Activated CD8-positive, alpha-beta memory T cell treated with anti-CD3 and anti-CD28 coated beads, Interleukin-2, amount 10 ng/mL, durations not matched to agents 7 days and 5 days (primary cell): ENCODE data around the gene PLEKHG5. TPM values are rescaled to one million over a fixed set of nuclear protein-coding genes. Genes with fewer than 3 reads are reported as not detected.

ENCODE experiments used
- ATAC-seq: fragments of 150-1000 bp; cut with Tn5 transposase; one replicate; pipeline ENCODE4 v1.10.0; 2021; ENCODE audit warnings: moderate library complexity
- CTCF ChIA-PET: fragments of 350-600 bp; sonication (Branson Sonifier 250); formaldehyde crosslinking; loops from one replicate; lab custom pipeline; 2021; ENCODE audit warnings: antibody characterized with exemption; lab: Charles Lee
- DNase-seq: peaks from one replicate; pipeline ENCODE4 v3.0.0-alpha.2; 2020
- H3K27ac Mint-ChIP-seq: one replicate; pipeline ENCODE4 v1.8.0; 2021; ENCODE audit warnings: mild to moderate bottlenecking, mixed read lengths
- H3K27me3 Mint-ChIP-seq: one replicate; pipeline ENCODE4 v1.8.0; 2021; ENCODE audit warnings: mixed read lengths
- H3K36me3 Mint-ChIP-seq: one replicate; pipeline ENCODE4 v1.8.0; 2021; ENCODE audit warnings: mild to moderate bottlenecking, mixed read lengths
- H3K4me1 Mint-ChIP-seq: one replicate; pipeline ENCODE4 v1.8.0; 2021; ENCODE audit warnings: mixed read lengths
- H3K4me3 Mint-ChIP-seq: one replicate; pipeline ENCODE4 v1.8.0; 2021; ENCODE audit warnings: mild to moderate bottlenecking, moderate library complexity, mixed read lengths
- H3K9me3 Mint-ChIP-seq: one replicate; pipeline ENCODE4 v1.8.0; 2022; ENCODE audit warnings: low read depth, mixed read lengths
- total RNA-seq, 2 experiments: library from RNA; stranded (reverse); gene quantifications; one replicate each; pipeline ENCODE4 v1.2.3, GENCODE V29; 2021

The PLEKHG5 gene
- total RNA-seq, 2 experiments from 2014 or later = 1.1 to 1.7 TPM

DNA sequence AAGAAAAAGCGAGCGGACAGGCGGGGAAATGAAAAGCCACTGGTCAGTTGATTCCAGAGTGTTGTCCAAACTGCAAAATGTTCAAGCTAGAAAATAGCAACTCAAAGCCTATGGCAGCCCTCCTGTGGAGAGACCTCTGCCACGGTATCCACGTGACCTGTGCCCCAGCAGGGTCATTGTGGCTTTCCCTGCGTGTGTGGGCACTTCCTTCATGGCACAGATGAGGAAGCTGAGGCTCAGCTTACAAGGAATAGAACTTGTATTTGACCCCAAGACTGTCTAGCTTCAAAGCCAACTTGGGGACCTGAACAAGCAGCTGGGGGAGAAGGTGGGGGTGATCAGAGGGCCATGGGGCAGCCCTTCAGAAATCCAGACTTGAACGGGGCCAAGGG lies 15.6 kb upstream of the PLEKHG5 start:
- Mint-ChIP-seq H3K4me1 (no peaks in the 10 kb centered on the region), H3K4me3 (no peak overlapping the region), H3K27ac (no peak overlapping the region), H3K36me3 (no peaks in the 10 kb centered on the region), H3K27me3 (no peaks in the 10 kb centered on the region), H3K9me3 (no peaks in the 10 kb centered on the region)
- DNase-seq = no peak
- CTCF ChIA-PET = interaction anchor here (1.0 to 1.4 kb wide), 4 partner anchors 8 to 16 kb away, joined by 3 to 6 read pairs (median 4); partner anchors contain the start of gene PLEKHG5
- ATAC-seq = no peak

DNA sequence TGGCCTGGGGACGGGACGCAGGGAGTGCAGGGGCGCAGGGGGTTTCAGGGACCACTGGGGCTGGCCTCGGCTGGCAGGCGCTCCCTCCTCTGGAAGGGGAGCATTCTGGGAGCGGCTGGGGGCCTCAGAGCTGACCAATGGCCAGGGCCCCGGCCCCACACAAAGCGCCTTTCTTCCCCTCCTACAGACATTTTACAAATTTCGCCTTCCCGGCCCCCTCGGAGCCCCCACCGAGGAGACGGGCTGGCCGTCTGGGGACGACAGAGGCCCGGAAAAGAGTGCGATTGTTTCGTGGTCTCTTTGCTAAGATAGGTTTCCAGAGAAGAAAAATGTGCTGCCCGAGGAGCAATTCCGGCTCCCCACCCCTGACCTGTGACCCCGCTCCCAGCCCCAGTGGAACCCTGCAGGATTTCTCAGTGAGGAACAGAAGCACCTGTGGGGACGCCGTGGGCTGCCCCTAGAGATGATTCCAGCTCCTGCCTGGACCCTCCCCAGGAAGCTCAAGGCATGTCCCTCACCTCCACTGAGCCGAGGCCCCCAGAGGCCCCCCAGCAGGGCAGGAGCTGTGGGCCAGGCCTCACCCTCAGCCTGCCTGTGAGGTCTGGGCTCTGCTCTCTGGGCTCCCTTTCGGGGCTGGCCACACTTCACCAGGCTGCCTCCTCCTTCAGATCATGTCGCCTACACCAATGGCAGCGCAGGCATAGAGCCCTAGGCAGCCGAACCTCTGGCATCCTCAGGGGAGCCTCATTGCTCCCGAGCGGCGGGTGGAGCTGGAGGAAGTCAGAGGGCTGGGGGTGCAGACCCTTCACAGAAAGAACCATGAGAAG lies 15.0 kb upstream of the PLEKHG5 start:
- DNase-seq = no peak
- no peak overlapping the region for H3K4me3 Mint-ChIP-seq
- peaks cover under 1% of the 10 kb centered on the region for H3K27me3 Mint-ChIP-seq
- H3K9me3 Mint-ChIP-seq = no peaks in the 10 kb centered on the region
- no peaks in the 10 kb centered on the region for H3K4me1 Mint-ChIP-seq
- CTCF ChIA-PET = interaction anchor here (1.0 to 1.4 kb wide), 5 partner anchors 9 to 17 kb away, joined by 3 to 6 read pairs (median 5); partner anchors contain the start of gene PLEKHG5
- H3K27ac Mint-ChIP-seq = no peak overlapping the region
- no peaks in the 10 kb centered on the region for H3K36me3 Mint-ChIP-seq
- no peak for ATAC-seq

DNA sequence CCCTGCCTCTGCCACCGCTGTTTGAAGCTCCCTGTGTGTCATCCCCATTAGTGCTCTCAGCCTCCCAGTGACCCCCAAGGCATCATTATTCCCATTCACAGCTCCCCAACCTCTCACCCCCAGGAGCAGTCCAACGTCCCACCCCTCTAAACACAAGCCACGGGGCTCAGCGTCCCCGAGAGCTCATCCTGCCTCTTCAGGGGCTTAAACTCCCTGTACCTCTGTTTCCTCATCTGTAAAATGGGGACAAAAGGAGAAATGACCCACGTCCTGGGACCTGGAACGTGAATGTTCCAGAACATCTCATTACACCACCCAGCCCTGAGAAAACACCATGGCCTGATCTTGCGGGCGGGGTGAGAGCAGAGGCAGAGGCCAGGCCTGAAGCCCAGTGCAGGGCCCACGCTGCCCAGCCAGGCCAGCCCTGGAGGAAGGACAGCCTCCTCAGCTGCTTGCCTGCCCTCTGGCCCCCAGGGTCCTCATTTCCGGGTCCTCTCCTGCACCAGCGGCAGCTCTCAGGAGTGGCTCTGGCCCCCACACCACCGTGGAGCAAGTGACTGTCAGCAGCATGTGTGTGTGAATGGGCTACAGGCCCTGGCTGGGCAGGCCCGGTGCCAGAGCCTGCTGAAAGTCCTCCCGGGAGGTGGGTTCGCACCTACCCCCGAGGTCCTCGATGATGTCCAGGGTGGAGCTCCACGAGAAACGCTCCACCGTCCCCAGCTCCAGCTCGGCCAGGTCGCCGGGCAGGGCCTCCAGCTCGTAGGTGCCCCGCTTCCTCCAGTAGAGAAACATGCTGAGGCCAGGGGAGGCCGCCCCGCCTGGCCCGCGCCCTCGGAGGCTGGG lies 14.1 kb upstream of the PLEKHG5 start:
- H3K27ac Mint-ChIP-seq = no peak overlapping the region
- no peaks in the 10 kb centered on the region for H3K9me3 Mint-ChIP-seq
- peaks cover 4% of the 10 kb centered on the region for H3K27me3 Mint-ChIP-seq
- CTCF ChIA-PET = interaction anchor here (0.9 to 1.4 kb wide), 2 partner anchors 15 to 18 kb away, joined by 3 to 5 read pairs; no protein-coding TSS in a partner anchor
- ATAC-seq (no peak), DNase-seq (no peak)
- H3K4me3 Mint-ChIP-seq = no peak overlapping the region
- H3K36me3 Mint-ChIP-seq = no peaks in the 10 kb centered on the region
- H3K4me1 Mint-ChIP-seq = no peaks in the 10 kb centered on the region

DNA sequence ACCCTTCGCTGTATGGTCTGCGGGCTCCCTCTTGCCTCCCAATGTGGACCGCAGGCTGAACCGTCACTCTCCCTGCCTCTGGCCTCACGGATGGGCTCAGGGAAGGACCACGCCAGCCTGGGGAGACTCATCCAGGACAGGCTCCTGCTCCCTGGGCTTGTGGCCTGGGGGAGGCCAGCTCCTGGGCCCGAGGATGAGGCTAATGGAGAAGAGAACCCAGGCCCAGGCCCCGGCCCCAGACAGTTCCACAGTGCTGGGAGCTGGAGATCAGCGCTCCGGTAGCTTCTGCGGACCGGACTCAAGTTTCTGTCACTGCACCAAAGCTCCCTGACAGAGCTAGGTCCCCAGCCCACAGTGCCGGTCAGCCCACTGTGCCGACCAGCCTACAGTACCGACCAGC lies 13.4 kb upstream of the PLEKHG5 start:
- H3K36me3 Mint-ChIP-seq = no peaks in the 10 kb centered on the region
- ATAC-seq (no peak), DNase-seq (no peak)
- H3K9me3 Mint-ChIP-seq = no peaks in the 10 kb centered on the region
- peaks cover 4% of the 10 kb centered on the region for H3K27me3 Mint-ChIP-seq
- H3K4me3 Mint-ChIP-seq = no peak overlapping the region
- CTCF ChIA-PET = interaction anchor here (0.9 to 1.4 kb wide), 2 partner anchors 14 to 18 kb away, joined by 3 to 5 read pairs; no protein-coding TSS in a partner anchor
- no peak overlapping the region for H3K27ac Mint-ChIP-seq
- no peaks in the 10 kb centered on the region for H3K4me1 Mint-ChIP-seq

DNA sequence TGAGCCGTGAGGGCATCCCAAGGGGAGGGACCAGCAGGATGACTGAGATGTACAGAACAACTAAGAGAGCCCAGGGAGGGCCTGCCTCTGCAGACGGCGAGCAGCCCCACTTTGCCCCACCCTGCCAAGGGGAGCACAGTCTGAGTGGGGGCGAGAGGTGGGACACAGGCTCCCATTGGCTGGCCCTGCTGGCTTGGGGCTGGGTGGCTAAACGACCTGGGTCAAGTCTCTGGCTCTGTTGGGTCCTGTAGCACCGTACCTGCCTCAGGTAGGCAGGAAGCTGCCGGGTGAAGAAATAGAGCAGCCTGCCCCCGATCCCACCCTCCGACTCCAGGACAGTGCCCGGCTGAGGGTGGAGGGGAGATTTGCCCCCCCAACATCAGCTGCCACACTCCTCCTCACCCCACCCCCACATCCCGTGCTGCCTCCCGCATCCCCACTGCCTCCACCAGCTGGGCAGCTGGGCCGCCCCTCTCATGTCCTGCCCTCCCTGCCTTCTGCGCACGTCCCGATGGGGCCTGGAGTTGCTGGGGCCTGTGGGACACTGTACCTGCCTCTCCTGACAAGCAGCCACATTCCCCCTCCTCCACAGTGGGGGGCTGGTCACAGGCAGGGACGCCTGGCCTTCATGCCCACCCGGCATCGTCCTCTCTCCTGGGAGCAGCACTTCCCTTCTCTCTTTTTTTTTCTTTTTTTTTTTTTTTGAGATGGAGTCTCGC lies 12.6 kb upstream of the PLEKHG5 start:
- DNase-seq (no peak), ATAC-seq (no peak)
- Mint-ChIP-seq H3K36me3 (no peaks in the 10 kb centered on the region), H3K4me1 (no peaks in the 10 kb centered on the region), H3K27me3 (peaks cover 7% of the 10 kb centered on the region), H3K9me3 (no peaks in the 10 kb centered on the region), H3K4me3 (no peak overlapping the region), H3K27ac (no peak overlapping the region)
- CTCF ChIA-PET = interaction anchor here (6.2 kb wide), 1 partner anchor 13 kb away, joined by 41 read pairs; the partner anchor contains the start of gene PLEKHG5

DNA sequence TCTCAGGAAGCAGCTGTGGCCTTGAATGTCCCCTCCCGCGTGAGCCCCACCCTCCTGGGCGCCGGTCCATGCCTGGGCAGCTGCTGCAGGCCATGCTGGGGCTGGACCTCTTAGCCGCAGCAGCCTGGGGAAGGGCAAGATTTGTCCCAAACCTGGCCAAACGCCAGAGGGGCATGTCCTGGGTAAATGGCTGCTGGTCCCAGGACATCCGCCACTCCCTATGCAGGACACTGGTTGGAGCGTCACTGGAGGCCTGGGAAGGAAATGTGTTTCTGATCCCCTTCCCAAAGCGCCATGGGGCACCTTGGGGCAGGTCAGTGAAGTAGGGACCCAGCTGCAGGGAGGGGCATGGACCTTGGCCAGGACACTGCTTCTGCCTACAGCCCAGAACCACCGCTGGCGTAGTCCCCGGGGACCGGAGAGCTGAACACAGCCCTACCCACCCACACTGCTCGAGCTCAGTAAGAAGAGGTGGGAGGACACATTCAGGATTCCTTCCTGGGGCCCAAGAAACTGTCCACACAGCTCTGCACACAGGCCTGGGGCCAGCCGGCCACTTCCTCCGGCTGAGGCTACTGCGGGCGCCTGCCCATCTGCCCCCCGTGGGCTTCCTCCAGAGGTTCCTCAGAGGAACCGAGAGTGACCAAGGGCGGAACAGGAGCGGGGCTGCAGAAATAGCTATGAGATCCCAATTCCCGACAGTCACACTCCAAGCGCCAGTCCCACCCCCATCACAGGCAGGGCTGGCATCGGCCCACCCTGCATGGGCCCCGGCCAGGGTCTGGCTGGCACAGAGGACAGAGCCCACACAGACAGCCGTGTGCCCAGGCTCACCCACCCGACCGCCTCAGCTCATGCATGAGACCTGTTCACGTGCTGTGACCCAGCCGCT lies 10.8 kb upstream of the PLEKHG5 start:
- ATAC-seq (no peak), DNase-seq (no peak)
- peaks cover 1% of the 10 kb centered on the region for H3K4me1 Mint-ChIP-seq
- H3K9me3 Mint-ChIP-seq = no peaks in the 10 kb centered on the region
- CTCF ChIA-PET = interaction anchor here (1.2 to 6.2 kb wide), 2 partner anchors 11 to 52 kb away, joined by 4 to 41 read pairs; partner anchors contain the start of genes NOL9 and PLEKHG5
- peaks cover 20% of the 10 kb centered on the region for H3K27me3 Mint-ChIP-seq
- H3K36me3 Mint-ChIP-seq = no peaks in the 10 kb centered on the region
- H3K4me3 Mint-ChIP-seq = no peak overlapping the region
- H3K27ac Mint-ChIP-seq = no peak overlapping the region

DNA sequence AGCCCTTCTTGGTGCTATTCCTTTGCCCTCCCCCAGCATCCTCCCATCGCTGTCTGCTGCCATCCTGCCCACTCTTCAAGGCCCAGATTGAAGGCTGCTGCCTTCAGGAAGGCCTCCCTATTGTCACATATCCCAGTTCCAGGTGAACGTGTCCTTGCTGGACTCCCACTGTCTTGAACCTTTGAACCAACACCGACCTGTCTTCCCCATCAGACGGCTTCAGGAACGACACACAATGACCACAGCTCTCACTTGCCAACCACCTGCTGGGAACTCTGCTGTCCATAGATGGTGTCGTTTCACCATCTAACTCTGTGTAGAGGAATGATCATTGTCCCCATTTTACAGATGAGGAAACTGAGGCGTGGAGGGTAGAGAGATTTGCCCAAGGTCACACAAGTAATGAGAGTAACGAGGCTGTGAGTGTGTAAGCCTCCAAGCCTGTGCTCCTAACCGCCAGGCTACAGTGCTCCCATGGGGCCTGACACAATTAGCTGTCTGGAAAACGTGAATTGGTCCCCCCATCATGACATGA lies 9.9 kb upstream of the PLEKHG5 start:
- Mint-ChIP-seq H3K4me1 (peaks cover 1% of the 10 kb centered on the region), H3K36me3 (no peaks in the 10 kb centered on the region), H3K4me3 (no peak overlapping the region), H3K27me3 (peaks cover 25% of the 10 kb centered on the region), H3K9me3 (no peaks in the 10 kb centered on the region), H3K27ac (no peak overlapping the region)
- ATAC-seq = no peak
- CTCF ChIA-PET = interaction anchor here (6.2 kb wide), 1 partner anchor 11 kb away, joined by 41 read pairs; the partner anchor contains the start of gene PLEKHG5
- no peak for DNase-seq

DNA sequence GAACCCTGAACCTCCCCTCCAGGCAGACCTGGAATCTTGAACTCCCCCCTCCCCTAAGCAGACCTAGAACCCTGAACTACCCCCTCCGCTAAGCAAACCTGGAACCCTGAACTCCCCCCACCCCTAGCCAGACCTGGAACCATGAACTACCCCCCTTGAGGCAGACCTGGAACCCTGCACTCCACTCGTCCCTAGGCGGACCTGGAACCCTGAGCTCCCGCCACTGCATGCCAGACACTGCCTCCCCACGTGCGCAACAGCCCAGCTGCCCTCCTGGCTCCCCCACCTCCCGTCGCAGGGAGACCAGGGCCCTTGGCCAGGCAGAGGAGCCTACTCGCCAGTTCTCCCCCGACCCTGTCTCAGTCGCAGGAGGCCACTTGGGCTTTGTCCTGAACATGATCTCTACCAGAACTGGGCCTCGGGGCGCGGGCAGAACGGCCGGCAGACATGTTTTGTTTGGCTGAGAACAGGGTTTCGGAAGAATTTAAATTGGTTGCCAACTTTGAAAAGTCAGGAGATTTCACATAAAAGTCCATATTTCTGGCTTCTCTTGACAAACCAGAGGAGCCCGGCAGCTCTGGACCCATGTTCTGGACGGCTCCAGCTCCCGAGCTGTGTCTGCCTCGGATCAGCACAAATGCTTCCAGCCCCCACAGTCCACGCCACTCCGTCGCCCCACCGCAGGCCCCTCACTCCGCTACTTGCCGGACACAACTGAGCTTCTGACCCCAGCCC lies 9.2 kb upstream of the PLEKHG5 start:
- DNase-seq (no peak), ATAC-seq (no peak)
- CTCF ChIA-PET = interaction anchor here (1.7 to 6.2 kb wide), 2 partner anchors 10 to 15 kb away, joined by 6 to 41 read pairs; partner anchors contain the start of gene PLEKHG5
- Mint-ChIP-seq H3K36me3 (no peaks in the 10 kb centered on the region), H3K4me1 (peaks cover 3% of the 10 kb centered on the region), H3K27ac (no peak overlapping the region), H3K9me3 (no peaks in the 10 kb centered on the region), H3K4me3 (no peak overlapping the region), H3K27me3 (peaks cover 29% of the 10 kb centered on the region)

DNA sequence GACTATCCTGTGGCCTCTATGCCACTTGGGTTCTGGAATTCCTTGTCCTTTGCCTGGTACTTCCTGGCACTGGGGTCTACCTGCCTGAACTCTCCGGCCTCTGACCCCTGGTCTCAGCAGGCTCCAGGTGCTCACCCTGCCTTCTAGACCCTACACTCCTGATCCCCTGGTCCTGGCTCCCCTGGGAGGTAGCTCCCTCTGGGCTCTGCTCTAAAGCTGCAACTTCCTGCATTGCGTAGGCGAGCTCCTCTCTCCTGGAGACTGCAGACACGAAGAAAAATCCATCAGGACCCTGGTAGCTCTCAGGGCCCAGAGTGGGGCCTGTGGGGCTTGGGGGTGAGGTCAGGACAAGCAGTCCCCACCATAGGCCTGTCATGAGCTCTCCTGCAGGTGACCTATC lies 7.8 kb upstream of the PLEKHG5 start:
- Mint-ChIP-seq H3K27ac (no peak overlapping the region), H3K4me3 (no peak overlapping the region), H3K27me3 (peaks cover 29% of the 10 kb centered on the region), H3K36me3 (no peaks in the 10 kb centered on the region), H3K9me3 (no peaks in the 10 kb centered on the region), H3K4me1 (peaks cover 3% of the 10 kb centered on the region)
- no peak for ATAC-seq
- CTCF ChIA-PET = interaction anchor here (1.3 to 6.2 kb wide), 3 partner anchors 8 to 24 kb away, joined by 3 to 41 read pairs (median 6); partner anchors contain the start of gene PLEKHG5
- DNase-seq = no peak

DNA sequence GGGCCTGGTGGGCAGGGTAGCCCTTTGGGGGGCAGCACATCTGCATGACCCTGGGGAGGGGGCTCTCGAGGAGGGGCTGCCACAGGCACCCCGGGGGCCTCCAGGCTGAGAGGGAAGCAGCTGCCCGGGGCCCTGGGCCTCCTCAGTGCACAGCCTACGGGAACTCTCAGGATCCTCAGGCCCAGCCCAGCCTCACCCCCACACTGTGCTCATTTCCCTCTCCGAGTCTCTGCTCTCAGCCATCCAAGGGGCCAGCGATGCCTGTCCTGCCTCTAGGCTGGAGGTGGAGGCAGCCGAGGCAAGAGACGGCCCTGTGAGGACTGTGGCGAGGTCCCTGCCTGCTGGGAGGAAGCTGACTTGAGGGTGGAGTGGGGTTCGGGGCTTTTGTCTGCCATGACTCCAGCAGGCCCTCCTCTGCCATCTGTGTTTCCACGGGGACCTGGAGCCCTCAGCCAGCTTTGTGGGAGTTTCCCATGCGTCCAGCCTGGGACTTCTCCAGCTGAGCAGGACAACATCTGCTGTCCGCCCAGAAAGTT lies 7.2 kb upstream of the PLEKHG5 start:
- no peak overlapping the region for H3K4me3 Mint-ChIP-seq
- no peak for ATAC-seq
- H3K9me3 Mint-ChIP-seq = no peaks in the 10 kb centered on the region

More for the DNA sequence above, 7.2 kb upstream of the PLEKHG5 start:
- H3K27me3 Mint-ChIP-seq = peaks cover 29% of the 10 kb centered on the region
- peaks cover 3% of the 10 kb centered on the region for H3K4me1 Mint-ChIP-seq
- no peak for DNase-seq
- no peaks in the 10 kb centered on the region for H3K36me3 Mint-ChIP-seq
- no peak overlapping the region for H3K27ac Mint-ChIP-seq
- CTCF ChIA-PET = interaction anchor here (0.5 to 6.2 kb wide), 5 partner anchors 8 to 203 kb away, joined by 3 to 41 read pairs (median 4); partner anchors contain the start of genes DNAJC11, NOL9 and PLEKHG5
